Kidney (tissue), 14 donors: ENCODE data around the gene MEIOB. TPM values are rescaled to one million over a fixed set of nuclear protein-coding genes. Genes with fewer than 3 reads are reported as not detected.
"Not testable (repeated sequence)": the region's sequence is repeated elsewhere in the genome, so short reads cannot be mapped to it uniquely, and the experiment has no call there.

Source experiments
- DNase-seq, 5 donors: peaks; one replicate each; pipeline ENCODE4 v3.0.0-alpha.2; 2013 to 2020
- FAIRE-seq: peaks from 2 replicates; lab custom pipeline; 2012; peaks lifted over from hg19 to GRCh38; lab: Jason Lieb, UNC
- H3K27ac ChIP-seq, 2 donors: one replicate each; pipeline ENCODE4 v1.7.0; 2013; ENCODE audit warnings: low read depth in 2 of 2, low read length in 2 of 2, inconsistent platforms in 1 of 2
- H3K27me3 ChIP-seq: one replicate; pipeline ENCODE4 v1.7.1; 2013; ENCODE audit warnings: low read length, inconsistent platforms; ENCODE audit not compliant: control insufficient read depth, insufficient read depth
- H3K36me3 ChIP-seq, 3 donors: one replicate each; pipeline versions ENCODE4 v1.7.0 to v1.7.1; 2013; ENCODE audit warnings: low read length in 3 of 3, control low read depth in 1 of 3, inconsistent platforms in 1 of 3; ENCODE audit not compliant: insufficient read depth in 3 of 3, control insufficient read depth in 2 of 3
- H3K4me1 ChIP-seq, 3 donors: one replicate each; pipeline versions ENCODE4 v1.7.0 to v1.7.1; 2013; ENCODE audit warnings: low read length in 3 of 3, inconsistent platforms in 1 of 3, low read depth in 1 of 3; ENCODE audit not compliant: control insufficient read depth in 2 of 3, insufficient read depth in 2 of 3
- H3K4me3 ChIP-seq, 3 donors: one replicate each; pipeline versions ENCODE4 v1.7.0 to v1.8.1; 2013; ENCODE audit warnings: low read length in 3 of 3, control low read depth in 1 of 3, inconsistent platforms in 1 of 3
- H3K9ac ChIP-seq, 3 donors: one replicate each; pipeline versions ENCODE4 v1.7.0 to v1.7.1; 2013; ENCODE audit warnings: low read length in 3 of 3, control low read depth in 1 of 3, inconsistent platforms in 1 of 3
- H3K9me3 ChIP-seq, 3 donors: one replicate each; pipeline versions ENCODE4 v1.7.0 to v1.7.1; 2013; ENCODE audit warnings: low read length in 3 of 3, control low read depth in 1 of 3, inconsistent platforms in 1 of 3; ENCODE audit not compliant: control insufficient read depth in 2 of 3, insufficient read depth in 1 of 3
- intact Hi-C: fragments of 100-400 bp; cut with DNase I; formaldehyde crosslinking; loops from one replicate; pipeline ENCODE4 v1.11.1; 2022
- polyA plus RNA-seq: library from polyadenylated mRNA; stranded (reverse); fragments of 350-450 nt; fragmentation: Illumina TruSeq; extraction: RNeasy Lipid Tissue Mini Kit (QIAGEN cat#74804); gene quantifications from one replicate; pipeline ENCODE4 v1.2.3, GENCODE V29; 2014; ENCODE audit warnings: low read depth, low replicate concordance; ENCODE audit not compliant: insufficient read depth
- total RNA-seq: library from RNA; stranded (reverse); fragmentation: NEBNext Ultra II Directional; extraction: Animal tissue kit (Norgen Biotek cat#: 25700); gene quantifications from one replicate; pipeline ENCODE4 v1.2.1, GENCODE V29; 2021
- TF ChIP-seq, protein P1 (sequence below): IDR thresholded peaks from 3 replicates; pipeline ENCODE4 v1.5.1; 2012; ENCODE audit warnings: mild to moderate bottlenecking, moderate library complexity, borderline replicate concordance; ENCODE audit not compliant: insufficient read depth; ENCODE audit errors: extremely low read depth
- donor health status: control.
- donor health status: control.
- donor health status: control.
- donor health status: control.
- donor health status: control.
- donor health status: DM: yes; HTN: yes; CAD: no.
- donor health status: Normal renal cell carcinoma (clear cell type).

Gene MEIOB
- total and polyA plus RNA-seq, 2 donors from 2014 or later = 0.16 to 1.4 TPM

DNA sequence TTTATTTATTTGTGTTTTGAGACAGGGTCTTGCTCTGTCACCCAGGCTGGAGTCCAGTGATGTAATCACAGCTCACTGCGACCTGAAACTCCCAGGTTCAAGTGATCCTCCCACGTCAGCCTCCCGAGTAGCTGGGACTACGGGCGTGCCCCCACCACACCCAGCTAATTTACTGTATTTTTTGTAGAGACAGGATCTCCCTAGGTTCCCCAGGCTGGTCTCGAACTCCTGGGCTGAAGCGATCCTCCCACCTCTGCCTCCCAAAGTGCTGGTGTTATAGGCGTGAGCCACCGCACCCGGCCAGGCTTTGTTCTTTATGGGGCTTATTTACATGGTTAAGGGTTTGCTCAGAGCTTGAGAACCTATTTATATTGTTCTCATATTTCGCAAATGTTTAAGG lies 5.8 kb upstream of the MEIOB start:
- intact Hi-C loops = no loop called here
- DNase-seq (peak in 1 of 5 donors; percentile 7), FAIRE-seq (no peak)
- Histone ChIP-seq H3K27me3 (peaks cover 4% of the 10 kb centered on the region), H3K36me3 (no peaks in the 10 kb centered on the region), H3K4me1 (no peaks in the 10 kb centered on the region), H3K4me3 (no peak overlapping the region), H3K27ac (no peak overlapping the region), H3K9ac (no peak overlapping the region), H3K9me3 (no peaks in the 10 kb centered on the region)
- TF ChIP-seq, protein P1, sequence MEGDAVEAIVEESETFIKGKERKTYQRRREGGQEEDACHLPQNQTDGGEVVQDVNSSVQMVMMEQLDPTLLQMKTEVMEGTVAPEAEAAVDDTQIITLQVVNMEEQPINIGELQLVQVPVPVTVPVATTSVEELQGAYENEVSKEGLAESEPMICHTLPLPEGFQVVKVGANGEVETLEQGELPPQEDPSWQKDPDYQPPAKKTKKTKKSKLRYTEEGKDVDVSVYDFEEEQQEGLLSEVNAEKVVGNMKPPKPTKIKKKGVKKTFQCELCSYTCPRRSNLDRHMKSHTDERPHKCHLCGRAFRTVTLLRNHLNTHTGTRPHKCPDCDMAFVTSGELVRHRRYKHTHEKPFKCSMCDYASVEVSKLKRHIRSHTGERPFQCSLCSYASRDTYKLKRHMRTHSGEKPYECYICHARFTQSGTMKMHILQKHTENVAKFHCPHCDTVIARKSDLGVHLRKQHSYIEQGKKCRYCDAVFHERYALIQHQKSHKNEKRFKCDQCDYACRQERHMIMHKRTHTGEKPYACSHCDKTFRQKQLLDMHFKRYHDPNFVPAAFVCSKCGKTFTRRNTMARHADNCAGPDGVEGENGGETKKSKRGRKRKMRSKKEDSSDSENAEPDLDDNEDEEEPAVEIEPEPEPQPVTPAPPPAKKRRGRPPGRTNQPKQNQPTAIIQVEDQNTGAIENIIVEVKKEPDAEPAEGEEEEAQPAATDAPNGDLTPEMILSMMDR = no peak

DNA sequence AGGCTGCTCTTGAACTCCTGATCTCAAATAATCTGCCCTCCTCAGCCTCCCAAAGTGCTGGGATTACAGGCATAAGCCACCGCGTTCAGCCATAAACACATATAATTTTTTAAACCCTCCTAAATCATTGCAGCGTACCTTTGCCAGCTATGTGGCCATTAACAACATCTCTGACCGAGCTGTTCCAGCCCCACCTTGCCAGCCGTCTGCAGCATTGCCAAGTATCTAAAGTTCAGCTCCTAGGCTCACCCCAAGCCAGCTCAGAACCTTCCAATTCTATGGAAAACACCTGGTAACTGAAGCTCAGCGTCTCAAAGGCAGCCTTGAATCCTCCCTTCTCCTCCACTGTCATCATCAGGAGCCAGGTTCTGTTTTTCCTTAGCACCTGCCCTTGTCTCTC lies 5.1 kb upstream of the MEIOB start:
- H3K27ac ChIP-seq = no peak overlapping the region
- FAIRE-seq (no peak), DNase-seq (peak in 1 of 5 donors; percentile 24)
- no peaks in the 10 kb centered on the region for H3K4me1 ChIP-seq
- H3K36me3 ChIP-seq = no peaks in the 10 kb centered on the region
- TF ChIP-seq, protein P1 = no peak
- no peak overlapping the region for H3K4me3 ChIP-seq
- peaks cover 7% of the 10 kb centered on the region for H3K27me3 ChIP-seq
- H3K9me3 ChIP-seq = no peaks in the 10 kb centered on the region
- no peak overlapping the region for H3K9ac ChIP-seq
- intact Hi-C loops = no loop called here

DNA sequence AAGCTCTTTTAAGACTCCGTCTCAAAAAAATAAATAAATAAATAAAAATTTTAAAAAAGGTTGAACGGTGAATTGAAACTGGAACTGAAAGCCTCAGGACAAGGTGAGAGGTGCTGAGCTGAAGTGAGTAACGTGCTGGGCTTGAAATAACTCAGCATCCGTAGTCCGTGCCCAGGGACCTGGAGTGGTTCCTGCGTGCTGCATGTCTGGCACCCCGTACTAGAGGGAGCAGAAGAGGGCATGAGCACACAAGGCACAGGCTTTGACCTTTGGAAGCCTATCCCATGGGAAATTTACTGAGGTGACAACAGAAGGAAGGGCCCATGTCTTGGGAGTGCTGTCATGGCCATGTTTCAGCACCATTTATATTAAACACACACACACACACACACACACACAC lies 4.5 kb upstream of the MEIOB start:
- TF ChIP-seq, protein P1 = no peak
- Histone ChIP-seq H3K9me3 (no peaks in the 10 kb centered on the region), H3K27me3 (peaks cover 7% of the 10 kb centered on the region), H3K4me1 (no peaks in the 10 kb centered on the region), H3K4me3 (no peak overlapping the region), H3K36me3 (no peaks in the 10 kb centered on the region), H3K27ac (no peak overlapping the region), H3K9ac (no peak overlapping the region)
- FAIRE-seq = no peak
- intact Hi-C loops = no loop called here
- DNase-seq = peak in 1 of 5 donors; percentile 21

DNA sequence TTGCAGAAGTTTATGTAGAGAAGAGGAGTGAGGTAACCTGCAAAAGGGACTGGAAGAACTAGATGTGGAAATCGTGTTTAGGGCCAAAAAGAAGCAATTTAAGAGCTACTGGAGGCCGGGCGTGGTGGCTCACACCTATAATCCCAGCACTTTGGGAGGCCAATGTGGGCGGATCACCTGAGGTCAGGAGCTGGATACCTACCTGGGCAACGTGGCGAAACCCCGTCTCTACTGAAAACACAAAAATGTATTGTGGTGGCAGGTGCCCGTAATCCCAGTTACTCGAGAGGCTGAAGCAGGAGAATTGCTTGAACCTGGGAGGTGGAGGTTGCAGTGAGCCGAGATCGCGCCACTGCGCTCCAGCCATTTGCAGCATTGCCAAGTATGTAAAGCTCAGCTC lies 4.1 kb upstream of the MEIOB start:
- intact Hi-C loops, H3K4me3 ChIP-seq, H3K4me1 ChIP-seq, FAIRE-seq, DNase-seq, H3K9ac ChIP-seq, H3K9me3 ChIP-seq, H3K27ac ChIP-seq, H3K27me3 ChIP-seq, H3K36me3 ChIP-seq: not testable (repeated sequence)
